ENCODE measurements around the gene MKRN3.
"Not testable (repeated sequence)": the region's sequence is repeated elsewhere in the genome, so short reads cannot be mapped to it uniquely, and the experiment has no call there.

MKRN3 gene

DNA sequence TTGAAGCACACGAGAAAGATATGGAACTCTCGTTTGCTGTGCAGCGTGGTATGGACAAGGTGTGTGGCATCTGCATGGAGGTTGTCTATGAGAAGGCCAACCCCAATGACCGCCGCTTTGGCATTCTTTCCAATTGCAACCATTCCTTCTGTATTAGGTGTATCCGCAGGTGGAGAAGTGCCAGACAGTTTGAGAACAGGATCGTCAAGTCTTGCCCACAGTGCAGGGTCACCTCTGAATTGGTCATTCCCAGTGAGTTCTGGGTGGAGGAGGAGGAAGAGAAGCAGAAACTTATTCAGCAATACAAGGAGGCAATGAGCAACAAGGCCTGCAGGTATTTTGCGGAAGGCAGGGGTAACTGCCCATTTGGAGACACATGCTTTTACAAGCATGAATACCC, 1.2 kb downstream of the MKRN3 start:
- in situ Hi-C loops (cut with MboI; ENCODE audit: low sequenced_read_pairs), result no loop called here
- H3K4me1 ChIP-seq, result no peaks in the 10 kb centered on the region
- DNase-seq (ENCODE audit: low spot score in 2 of 2), result no peak
- H3K27me3 ChIP-seq (ENCODE audit: low read depth), result no peaks in the 10 kb centered on the region
- H3K9me3 ChIP-seq, result no peaks in the 10 kb centered on the region
- H3K36me3 ChIP-seq (replicated peaks), result no peaks in the 10 kb centered on the region
- no peak overlapping the region for H3K4me3 ChIP-seq

DNA sequence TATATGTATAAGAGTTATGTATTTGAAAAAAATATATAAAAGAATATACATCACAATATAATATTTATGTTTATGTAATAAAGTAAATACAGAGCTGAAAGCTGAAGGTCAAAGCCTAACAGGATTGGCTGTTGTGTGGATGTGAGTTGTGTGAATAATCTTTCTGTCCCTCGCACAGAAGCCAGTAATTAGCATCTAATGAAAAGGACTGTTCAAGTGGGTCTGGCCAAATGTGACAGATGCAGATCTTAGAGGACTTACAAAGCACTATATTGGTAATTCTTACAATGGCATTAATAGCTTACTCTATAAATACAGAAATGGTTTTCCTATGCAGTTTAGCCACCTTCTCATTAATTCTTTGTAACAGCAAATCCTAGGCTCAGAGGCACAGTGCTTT, 2.4 kb downstream of the MKRN3 start:
- in situ Hi-C loops (cut with MboI; ENCODE audit: low sequenced_read_pairs), result no loop called here
- no peaks in the 10 kb centered on the region for H3K9me3 ChIP-seq
- H3K4me1 ChIP-seq, result no peaks in the 10 kb centered on the region
- H3K36me3 ChIP-seq (replicated peaks), result no peaks in the 10 kb centered on the region
- H3K27me3 ChIP-seq (ENCODE audit: low read depth), result no peaks in the 10 kb centered on the region
- DNase-seq (ENCODE audit: low spot score in 2 of 2), result no peak
- no peak overlapping the region for H3K4me3 ChIP-seq

DNA sequence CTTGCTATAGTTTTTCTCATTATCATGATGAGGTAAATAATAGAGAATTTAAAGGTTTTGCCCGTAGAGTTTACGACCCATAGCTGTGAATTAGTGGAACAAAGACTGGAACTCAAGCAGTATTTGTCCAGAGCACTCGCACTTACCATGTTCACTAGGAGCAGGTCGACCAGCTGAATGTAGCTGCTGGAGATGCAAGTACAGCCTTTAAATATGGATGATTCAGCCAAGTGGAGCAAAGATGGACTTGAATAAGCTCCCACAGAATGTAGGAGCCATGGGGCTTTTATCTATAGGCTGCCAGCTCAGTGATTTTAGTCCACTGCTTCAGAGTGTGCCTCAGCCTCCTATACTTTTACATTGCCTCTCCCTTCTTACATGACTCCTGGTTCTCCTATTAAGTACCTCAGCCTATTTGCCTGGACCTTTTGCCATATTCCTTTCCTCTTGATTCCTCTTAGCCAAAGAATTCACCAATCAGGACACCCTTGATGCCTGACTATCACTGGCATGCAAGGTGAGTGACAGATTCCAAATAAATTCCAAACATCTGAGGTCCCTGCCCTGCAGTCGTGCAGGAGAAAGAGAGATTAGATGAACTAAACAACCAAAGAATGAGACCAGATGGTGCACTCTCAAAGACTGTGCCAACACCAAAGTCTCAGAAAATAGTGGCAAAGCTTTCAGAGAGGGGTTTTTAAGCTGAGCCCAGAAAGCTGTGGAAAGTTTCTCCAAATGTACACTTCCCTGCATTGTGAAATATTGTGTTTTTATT, 3.9 kb downstream of the MKRN3 start:
- Histone ChIP-seq H3K36me3 (replicated peaks) (no peaks in the 10 kb centered on the region), H3K9me3 (no peaks in the 10 kb centered on the region)

DNA sequence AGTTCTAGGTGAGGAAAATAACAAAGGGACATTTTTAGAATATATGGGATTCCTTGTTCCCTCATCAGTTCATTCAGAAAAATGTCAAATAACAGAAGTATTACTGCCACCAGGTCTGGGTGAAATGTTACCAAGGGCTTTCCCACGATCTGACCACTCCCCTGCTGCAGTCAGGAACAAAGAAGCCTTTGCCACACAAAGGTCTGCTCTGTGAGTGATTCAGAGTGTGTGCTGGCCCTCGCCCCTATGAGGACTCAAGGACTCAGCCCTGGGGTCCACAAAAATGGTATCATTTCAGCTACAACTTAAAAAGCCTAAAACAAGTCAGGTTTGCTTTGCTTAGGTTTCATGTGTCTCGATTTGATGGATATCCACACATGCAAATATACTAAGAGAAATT, 5.0 kb downstream of the MKRN3 start:
- no peak for DNase-seq (ENCODE audit: low spot score in 2 of 2)
- H3K4me1 ChIP-seq, result no peaks in the 10 kb centered on the region
- H3K27me3 ChIP-seq (ENCODE audit: low read depth), result no peaks in the 10 kb centered on the region
- in situ Hi-C loops (cut with MboI; ENCODE audit: low sequenced_read_pairs), result no loop called here
- no peaks in the 10 kb centered on the region for H3K9me3 ChIP-seq
- H3K36me3 ChIP-seq (replicated peaks), result no peaks in the 10 kb centered on the region
- H3K4me3 ChIP-seq, result no peak overlapping the region

More for the DNA sequence above, 3.9 kb downstream of the MKRN3 start:
- in situ Hi-C loops (cut with MboI; ENCODE audit: low sequenced_read_pairs), result no loop called here
- Histone ChIP-seq H3K27me3 (ENCODE audit: low read depth) (no peaks in the 10 kb centered on the region), H3K4me3 (no peak overlapping the region), H3K4me1 (no peaks in the 10 kb centered on the region)
- DNase-seq (ENCODE audit: low spot score in 2 of 2), result no peak

DNA sequence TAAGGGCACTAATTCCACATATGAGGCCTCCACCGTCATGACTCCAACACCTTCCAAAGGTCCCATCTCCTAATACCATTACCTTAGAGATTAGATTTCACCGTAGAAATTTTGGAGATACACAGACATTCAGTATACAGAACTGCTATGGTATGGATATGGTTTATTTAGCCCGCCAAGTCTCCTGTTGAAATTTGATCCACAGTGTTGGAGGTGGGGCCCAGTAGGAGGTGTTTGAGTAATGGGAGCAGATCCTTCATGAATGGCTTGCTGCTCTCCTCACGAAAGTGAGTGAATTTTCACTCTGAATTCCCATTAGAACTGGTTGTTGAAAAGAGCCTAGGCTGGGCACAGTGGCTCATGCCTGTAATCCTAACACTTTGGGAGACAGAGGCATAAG, 7.4 kb downstream of the MKRN3 start:
- Histone ChIP-seq H3K4me3 (no peak overlapping the region), H3K9me3 (no peaks in the 10 kb centered on the region), H3K27me3 (ENCODE audit: low read depth) (no peaks in the 10 kb centered on the region), H3K36me3 (replicated peaks) (no peaks in the 10 kb centered on the region), H3K4me1 (no peaks in the 10 kb centered on the region)
- in situ Hi-C loops (cut with MboI; ENCODE audit: low sequenced_read_pairs), result no loop called here
- DNase-seq (ENCODE audit: low spot score in 2 of 2), result no peak

DNA sequence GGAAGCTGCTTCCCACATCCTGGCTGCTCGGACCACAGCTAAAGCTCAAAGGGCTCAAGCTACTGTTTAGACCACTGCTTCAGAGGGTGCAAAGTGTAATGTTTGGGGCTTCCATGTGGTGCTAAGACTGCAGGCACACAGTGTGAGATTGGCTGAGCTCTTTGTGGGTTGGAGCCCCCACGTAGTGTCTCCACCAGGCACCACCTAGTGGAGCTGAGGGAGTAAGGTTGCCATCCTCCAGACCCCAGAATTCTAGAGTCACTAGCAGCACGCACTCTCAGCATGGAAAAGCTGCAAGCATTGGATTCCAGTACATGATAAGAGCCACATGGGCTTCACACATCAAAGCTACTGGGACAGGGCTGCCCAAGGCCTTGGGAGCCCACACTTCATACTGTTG, 9.3 kb downstream of the MKRN3 start:
- Histone ChIP-seq H3K27me3 (ENCODE audit: low read depth) (no peaks in the 10 kb centered on the region), H3K4me1 (no peaks in the 10 kb centered on the region), H3K36me3 (replicated peaks) (no peaks in the 10 kb centered on the region), H3K4me3 (no peak overlapping the region), H3K9me3 (no peaks in the 10 kb centered on the region)
- no peak for DNase-seq (ENCODE audit: low spot score in 2 of 2)
- in situ Hi-C loops (cut with MboI; ENCODE audit: low sequenced_read_pairs), result no loop called here

DNA sequence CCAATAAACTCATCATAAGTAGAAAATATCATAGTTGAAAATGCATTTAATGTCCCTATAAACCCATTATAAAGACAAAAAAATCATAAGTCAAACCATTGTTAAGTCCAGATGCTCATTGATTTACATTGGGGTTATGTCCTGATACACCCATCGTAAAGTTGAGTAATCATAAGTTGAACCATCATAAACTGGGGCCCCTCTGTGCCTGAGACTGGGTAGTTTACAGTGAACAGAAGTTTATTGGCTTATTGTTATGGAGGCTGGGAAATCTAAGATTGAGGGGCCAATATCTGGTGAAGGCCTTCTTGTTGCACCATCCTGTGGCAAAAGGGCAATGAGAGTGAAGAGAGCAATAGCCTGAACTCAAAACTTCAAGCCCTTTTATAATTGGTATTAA, 10.6 kb downstream of the MKRN3 start:
- in situ Hi-C loops (cut with MboI; ENCODE audit: low sequenced_read_pairs), result no loop called here
- no peaks in the 10 kb centered on the region for H3K27me3 ChIP-seq (ENCODE audit: low read depth)
- DNase-seq (ENCODE audit: low spot score in 2 of 2), result no peak

DNA sequence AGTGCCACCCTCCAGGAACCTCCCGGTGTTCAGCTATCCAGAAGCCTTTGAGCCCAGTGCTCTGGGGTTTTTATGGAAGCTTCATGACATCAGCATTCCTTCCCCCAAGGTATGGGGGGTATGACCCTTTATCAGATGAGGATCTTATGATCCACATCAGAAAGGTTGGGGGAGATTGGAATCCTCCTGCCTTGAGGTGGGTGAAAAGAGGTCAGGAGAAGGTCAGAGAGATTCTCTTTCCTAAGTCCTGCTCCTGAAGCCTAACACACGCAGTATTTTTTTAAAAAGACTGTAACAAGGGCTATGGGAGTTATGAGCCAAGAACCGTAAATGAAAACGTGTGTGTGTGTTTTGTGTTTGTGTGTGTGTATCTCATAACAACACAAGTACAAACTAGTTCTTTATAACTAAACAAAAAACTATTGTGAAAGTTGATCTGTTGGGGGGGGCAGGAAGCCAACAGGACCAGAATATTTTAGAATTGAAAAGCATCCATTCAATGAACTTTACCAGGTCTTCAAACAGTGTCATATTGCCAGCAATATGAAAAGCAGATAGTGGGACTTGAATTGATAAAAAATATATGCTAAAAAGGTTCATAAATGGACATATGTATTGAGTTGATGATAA, 13.2 kb downstream of the MKRN3 start:
- in situ Hi-C loops (cut with MboI; ENCODE audit: low sequenced_read_pairs), result no loop called here
- no peaks in the 10 kb centered on the region for H3K4me1 ChIP-seq
- H3K9me3 ChIP-seq, result no peaks in the 10 kb centered on the region
- H3K4me3 ChIP-seq, result no peak overlapping the region
- DNase-seq (ENCODE audit: low spot score in 2 of 2), result no peak
- H3K27me3 ChIP-seq (ENCODE audit: low read depth), result no peaks in the 10 kb centered on the region
- no peaks in the 10 kb centered on the region for H3K36me3 ChIP-seq (replicated peaks)

More for the DNA sequence above, 10.6 kb downstream of the MKRN3 start:
- no peaks in the 10 kb centered on the region for H3K4me1 ChIP-seq
- H3K36me3 ChIP-seq (replicated peaks), result no peaks in the 10 kb centered on the region
- H3K4me3 ChIP-seq, result no peak overlapping the region
- H3K9me3 ChIP-seq, result no peaks in the 10 kb centered on the region

DNA sequence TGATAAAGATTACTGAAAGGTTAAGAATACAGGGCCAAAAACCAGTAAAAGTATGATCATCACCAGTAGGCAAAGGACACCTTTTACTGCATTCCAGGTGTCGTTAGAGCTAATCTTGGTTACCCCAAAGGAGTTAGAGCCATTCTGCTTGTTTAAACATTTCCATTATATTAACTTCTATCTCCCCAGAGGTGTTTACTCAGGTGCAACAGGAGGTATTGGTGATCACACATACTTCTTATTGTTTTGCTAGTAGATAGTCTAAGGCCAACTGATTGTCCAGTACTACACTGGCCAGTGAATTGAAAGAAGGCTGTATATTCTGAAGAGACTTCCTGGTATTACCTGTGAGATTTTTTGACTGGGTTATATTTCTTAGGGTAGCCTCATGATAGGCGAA, 22.8 kb downstream of the MKRN3 start:
- H3K4me1 ChIP-seq, result no peaks in the 10 kb centered on the region
- H3K27me3 ChIP-seq (ENCODE audit: low read depth), result no peaks in the 10 kb centered on the region
- H3K9me3 ChIP-seq, result no peaks in the 10 kb centered on the region; the same call in 1 of the 2 replicates
- no peaks in the 10 kb centered on the region for H3K36me3 ChIP-seq (replicated peaks)
- no peak overlapping the region for H3K4me3 ChIP-seq
- in situ Hi-C loops (cut with MboI; ENCODE audit: low sequenced_read_pairs), result no loop called here
- DNase-seq (ENCODE audit: low spot score in 2 of 2), result no peak

DNA sequence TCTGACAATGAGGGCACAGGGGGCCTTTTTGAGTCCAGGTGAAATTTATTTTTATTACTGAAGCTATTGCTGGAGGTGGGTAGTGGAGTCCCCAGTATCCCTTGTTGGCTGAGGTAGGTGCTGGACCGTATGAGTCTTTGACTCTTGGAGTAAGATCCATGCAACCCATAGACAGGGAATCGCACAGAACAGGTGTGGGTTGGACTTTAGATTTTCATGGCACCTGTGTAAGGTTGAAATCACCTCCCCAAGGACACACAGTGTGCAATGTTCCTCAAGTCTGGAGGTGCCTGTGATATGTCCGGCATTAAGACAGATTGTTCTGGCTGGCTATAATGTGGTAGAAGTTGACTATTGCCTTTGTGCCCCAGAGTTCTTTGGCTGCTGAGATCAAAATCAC, 23.5 kb downstream of the MKRN3 start:
- in situ Hi-C loops (cut with MboI; ENCODE audit: low sequenced_read_pairs), result no loop called here
- no peak for DNase-seq (ENCODE audit: low spot score in 2 of 2)

DNA sequence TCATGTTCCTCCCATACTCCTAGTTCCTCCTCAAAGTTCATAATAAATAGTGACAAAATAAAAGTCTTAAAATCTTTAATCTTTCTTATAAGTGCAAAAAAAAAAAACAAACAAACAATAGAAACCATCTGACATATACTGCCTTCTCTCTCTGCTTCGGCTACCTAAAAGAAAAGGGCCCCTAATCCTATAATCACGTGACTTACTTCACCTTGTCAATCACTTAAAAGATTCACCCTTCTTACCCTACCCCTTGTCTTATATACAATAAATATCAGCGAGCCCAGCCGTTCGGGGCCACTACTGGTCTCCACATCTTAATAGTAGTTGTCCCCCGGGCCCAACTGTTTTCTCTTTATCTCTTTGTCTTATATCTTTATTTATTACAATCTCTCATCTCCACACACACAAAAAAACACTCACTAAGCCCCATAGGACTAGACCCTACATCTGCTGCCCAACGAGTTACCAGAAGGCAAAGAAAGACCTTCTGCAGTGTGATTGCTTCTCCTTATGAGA, 28.8 kb downstream of the MKRN3 start:
- Histone ChIP-seq H3K36me3 (replicated peaks) (no peaks in the 10 kb centered on the region), H3K4me1 (no peaks in the 10 kb centered on the region), H3K9me3 (no peaks in the 10 kb centered on the region), H3K4me3 (no peak overlapping the region), H3K27me3 (ENCODE audit: low read depth) (no peaks in the 10 kb centered on the region)
- in situ Hi-C loops (cut with MboI; ENCODE audit: low sequenced_read_pairs), result no loop called here
- DNase-seq (ENCODE audit: low spot score in 2 of 2), result no peak

More for the DNA sequence above, 23.5 kb downstream of the MKRN3 start:
- Histone ChIP-seq H3K36me3 (replicated peaks) (no peaks in the 10 kb centered on the region), H3K4me3 (no peak overlapping the region), H3K9me3 (no peaks in the 10 kb centered on the region; the same call in 1 of the 2 replicates), H3K27me3 (ENCODE audit: low read depth) (no peaks in the 10 kb centered on the region), H3K4me1 (no peaks in the 10 kb centered on the region)

DNA sequence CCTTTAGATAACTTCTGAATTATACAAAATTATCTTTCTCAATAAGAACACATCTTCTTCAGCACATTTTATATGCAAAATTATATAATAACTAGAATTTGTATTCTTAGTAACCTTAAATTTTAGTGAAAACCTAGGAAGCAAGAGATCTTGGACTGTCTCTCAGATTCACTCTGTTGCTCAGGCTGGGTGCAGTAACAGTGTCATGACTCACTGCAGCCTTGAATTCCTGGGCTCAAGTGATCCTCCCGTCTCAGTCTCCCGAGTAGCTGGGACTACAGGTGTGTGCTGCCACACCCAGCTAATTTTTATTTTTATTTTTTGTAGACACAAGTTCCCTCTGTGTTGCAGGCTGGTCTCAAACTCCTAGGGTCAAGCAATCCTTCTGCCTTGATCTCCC, 29.9 kb downstream of the MKRN3 start:
- H3K36me3 ChIP-seq (replicated peaks), result no peaks in the 10 kb centered on the region
- in situ Hi-C loops (cut with MboI; ENCODE audit: low sequenced_read_pairs), result no loop called here
- H3K9me3 ChIP-seq, result no peaks in the 10 kb centered on the region
- no peaks in the 10 kb centered on the region for H3K4me1 ChIP-seq
- no peak for DNase-seq (ENCODE audit: low spot score in 2 of 2)
- H3K4me3 ChIP-seq, result no peak overlapping the region
- no peaks in the 10 kb centered on the region for H3K27me3 ChIP-seq (ENCODE audit: low read depth)

DNA sequence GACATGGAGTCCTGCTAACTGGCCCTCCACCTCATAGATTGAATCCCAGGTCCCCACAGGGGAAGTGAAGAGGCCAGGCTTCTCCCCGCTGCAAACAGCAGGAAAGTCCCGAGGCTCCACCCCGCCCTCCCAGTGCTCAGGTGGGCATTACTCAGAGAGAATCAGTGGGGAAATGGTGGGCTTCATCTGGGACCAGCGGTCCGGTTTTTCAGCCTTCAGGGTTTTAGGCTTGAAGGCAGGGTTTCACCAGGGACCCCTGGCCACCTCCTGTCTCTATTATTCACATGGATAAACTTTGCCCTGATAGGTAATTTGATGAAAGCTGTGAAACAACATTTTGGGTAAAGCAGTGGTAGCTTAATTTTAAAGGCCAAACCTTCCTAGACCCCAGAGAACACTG, 31.3 kb downstream of the MKRN3 start:
- H3K9me3 ChIP-seq, result no peaks in the 10 kb centered on the region
- H3K4me3 ChIP-seq, result no peak overlapping the region
- no peaks in the 10 kb centered on the region for H3K36me3 ChIP-seq (replicated peaks)
- DNase-seq (ENCODE audit: low spot score in 2 of 2), result no peak
- no peaks in the 10 kb centered on the region for H3K4me1 ChIP-seq
- in situ Hi-C loops (cut with MboI; ENCODE audit: low sequenced_read_pairs), result no loop called here
- H3K27me3 ChIP-seq (ENCODE audit: low read depth), result no peaks in the 10 kb centered on the region

DNA sequence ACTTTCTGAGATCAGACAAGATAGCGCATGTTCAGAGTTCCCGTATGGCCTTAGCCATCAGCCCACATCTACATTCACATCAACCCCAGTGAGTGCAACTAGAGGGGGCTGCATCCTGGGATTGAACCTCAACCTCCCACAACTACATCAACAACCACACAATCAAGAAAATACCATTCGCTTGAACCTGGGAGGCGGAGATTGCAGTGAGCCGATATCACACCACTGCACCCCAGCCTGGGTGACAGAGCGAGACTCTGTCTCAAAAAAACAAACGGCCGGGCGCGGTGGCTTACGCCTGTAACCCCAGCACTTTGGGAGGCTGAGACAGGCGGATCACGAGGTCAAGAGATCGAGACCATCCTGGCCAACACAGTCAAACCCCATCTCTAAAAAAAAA, 31.8 kb downstream of the MKRN3 start:
- in situ Hi-C loops (cut with MboI; ENCODE audit: low sequenced_read_pairs); H3K4me3 ChIP-seq; DNase-seq (ENCODE audit: low spot score in 2 of 2); H3K27me3 ChIP-seq (ENCODE audit: low read depth); H3K9me3 ChIP-seq; H3K36me3 ChIP-seq (replicated peaks); H3K4me1 ChIP-seq: not testable (repeated sequence)

Measured in HAP-1 (cell line).